Measurements from ENCODE around the gene FKBP11.

The FKBP11 gene

DNA sequence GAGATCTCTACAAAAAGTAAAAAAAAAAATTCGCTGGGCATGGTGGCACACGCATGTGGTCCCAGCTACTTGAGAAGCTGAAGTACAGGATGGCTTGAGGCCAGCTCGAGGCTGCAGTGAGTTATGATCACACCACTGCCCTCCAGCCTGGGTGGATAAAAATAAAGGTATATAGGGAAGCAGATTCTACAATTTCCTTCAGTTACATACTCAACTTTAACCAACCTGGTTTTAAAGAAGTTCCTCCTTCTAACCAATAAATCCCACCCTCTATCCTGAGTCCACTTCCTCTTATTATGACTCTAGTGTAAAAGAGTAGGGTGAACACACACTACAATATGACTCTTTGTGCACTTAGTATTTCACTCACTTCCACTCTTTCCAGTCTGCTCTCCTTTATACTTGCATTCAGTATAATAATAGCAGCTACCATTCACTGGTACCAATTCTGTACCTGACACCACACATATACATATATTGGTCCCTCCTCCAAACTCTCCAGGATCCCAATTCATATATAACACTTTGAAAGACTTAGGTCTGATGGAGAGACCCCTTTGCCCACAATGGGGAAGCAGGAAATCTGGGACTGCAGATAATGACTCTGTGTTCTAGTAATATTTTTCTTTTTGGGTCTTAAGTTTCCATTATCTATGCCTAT lies 29.7 kb upstream of the FKBP11 start:
- H3K4me3 ChIP-seq (ENCODE audit: low read depth, low read length) = no peak overlapping the region
- TF ChIP-seq, protein P1, sequence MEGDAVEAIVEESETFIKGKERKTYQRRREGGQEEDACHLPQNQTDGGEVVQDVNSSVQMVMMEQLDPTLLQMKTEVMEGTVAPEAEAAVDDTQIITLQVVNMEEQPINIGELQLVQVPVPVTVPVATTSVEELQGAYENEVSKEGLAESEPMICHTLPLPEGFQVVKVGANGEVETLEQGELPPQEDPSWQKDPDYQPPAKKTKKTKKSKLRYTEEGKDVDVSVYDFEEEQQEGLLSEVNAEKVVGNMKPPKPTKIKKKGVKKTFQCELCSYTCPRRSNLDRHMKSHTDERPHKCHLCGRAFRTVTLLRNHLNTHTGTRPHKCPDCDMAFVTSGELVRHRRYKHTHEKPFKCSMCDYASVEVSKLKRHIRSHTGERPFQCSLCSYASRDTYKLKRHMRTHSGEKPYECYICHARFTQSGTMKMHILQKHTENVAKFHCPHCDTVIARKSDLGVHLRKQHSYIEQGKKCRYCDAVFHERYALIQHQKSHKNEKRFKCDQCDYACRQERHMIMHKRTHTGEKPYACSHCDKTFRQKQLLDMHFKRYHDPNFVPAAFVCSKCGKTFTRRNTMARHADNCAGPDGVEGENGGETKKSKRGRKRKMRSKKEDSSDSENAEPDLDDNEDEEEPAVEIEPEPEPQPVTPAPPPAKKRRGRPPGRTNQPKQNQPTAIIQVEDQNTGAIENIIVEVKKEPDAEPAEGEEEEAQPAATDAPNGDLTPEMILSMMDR (IDR thresholded peaks at IDR 0.05; ENCODE audit: borderline replicate concordance, insufficient read depth, low read depth, low read length) = no peak

DNA sequence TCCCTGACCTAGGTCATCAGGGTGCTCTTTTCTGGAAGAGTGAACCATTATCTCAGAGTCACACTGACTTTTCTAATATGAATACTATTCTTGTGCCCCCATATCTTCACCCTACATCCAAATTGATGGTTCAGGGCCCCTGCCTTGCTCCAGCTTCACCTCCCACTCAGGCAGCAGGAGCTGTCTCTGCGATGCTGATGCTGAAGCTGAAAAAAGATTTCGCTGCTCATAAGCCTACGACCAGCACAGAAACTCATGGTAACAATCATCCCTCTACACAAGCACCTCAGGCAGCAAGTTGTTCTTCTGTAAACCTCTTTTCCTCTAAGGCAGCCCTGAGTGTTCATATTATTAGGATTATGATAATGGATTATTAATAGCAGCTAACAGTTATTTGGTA lies 28.8 kb upstream of the FKBP11 start:
- H3K4me3 ChIP-seq (ENCODE audit: low read depth, low read length) = no peak overlapping the region
- TF ChIP-seq, protein P1 (IDR thresholded peaks at IDR 0.05; ENCODE audit: borderline replicate concordance, insufficient read depth, low read depth, low read length) = no peak

DNA sequence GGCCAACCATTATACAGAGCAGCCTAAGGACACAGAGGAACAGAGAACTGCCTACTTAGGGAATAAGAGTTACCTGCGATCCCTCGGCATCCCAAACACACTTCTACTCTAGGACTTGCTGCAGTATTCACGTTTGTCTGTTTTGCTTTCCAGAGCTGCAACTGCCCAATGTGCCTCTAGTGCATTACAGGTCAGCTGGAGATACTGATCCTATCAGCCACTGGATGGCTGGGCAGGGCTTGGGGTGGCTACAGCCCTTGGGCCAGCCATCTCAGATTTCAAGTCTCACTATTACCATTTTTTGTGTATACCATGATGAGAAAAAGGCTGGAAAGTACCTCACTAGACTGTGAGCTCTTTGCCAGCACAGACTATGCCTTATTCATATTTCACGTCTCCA lies 27.4 kb upstream of the FKBP11 start:
- no peak overlapping the region for H3K4me3 ChIP-seq (ENCODE audit: low read depth, low read length)
- TF ChIP-seq, protein P1 (IDR thresholded peaks at IDR 0.05; ENCODE audit: borderline replicate concordance, insufficient read depth, low read depth, low read length) = no peak

DNA sequence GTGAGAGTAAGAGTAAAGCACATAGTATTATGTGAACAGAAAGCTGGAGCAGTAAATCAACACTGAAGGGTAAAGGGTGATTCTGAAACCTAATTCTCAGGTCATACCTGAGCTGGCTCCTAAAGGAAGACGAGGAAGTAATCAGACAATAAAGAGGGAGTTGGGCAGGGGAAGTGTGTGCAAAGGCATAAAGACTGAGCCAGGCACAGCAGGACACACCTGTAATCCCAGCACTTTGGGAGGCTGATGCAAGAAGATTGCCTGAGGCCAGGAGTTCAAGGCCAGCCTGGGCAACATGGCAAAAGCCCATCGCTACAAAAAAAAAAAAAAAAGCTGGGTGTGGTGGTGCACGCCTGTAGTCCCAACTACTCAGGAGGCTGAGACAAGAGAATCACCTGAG lies 22.4 kb upstream of the FKBP11 start:
- TF ChIP-seq, protein P1 (IDR thresholded peaks at IDR 0.05; ENCODE audit: borderline replicate concordance, insufficient read depth, low read depth, low read length) = no peak
- no peak overlapping the region for H3K4me3 ChIP-seq (ENCODE audit: low read depth, low read length)

DNA sequence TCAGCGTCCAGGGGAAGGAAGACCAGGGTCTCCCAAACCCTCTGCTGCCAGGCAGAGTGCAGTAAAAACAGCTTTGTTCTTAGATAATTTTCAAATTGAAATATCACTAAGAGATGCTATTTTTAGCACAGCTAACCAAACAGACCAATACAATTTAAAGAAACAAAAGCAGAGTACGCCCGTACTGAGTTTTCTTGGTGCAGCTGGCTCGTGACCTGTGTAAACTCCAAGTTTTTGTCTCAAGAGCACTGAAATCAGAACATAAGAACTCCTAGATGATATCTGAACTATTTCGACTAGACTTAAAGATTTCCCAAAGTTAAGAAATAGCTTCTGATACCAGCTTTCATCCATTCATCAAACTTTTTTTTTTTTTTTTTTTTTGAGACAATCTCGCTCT lies 21.7 kb upstream of the FKBP11 start:
- no peak overlapping the region for H3K4me3 ChIP-seq (ENCODE audit: low read depth, low read length)
- TF ChIP-seq, protein P1 (IDR thresholded peaks at IDR 0.05; ENCODE audit: borderline replicate concordance, insufficient read depth, low read depth, low read length) = no peak

DNA sequence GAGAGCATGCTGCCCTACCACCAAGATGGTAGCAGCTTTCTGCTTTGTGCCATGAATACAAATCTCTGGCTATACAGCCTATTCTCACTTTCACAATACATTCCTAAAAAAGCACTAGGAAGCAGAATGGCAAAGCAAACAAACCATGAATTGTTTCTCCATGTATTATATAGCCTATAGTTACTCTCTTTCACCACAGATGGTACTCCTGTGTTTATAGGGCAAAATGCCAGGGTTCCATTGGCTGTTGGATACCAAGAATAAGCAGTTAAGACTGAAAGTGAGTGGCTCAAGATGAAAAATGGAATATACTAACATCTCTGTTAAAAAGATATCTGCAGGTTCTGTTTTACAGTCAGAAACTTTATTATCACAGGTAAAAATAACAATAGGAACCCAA lies 20.9 kb upstream of the FKBP11 start:
- no peak overlapping the region for H3K4me3 ChIP-seq (ENCODE audit: low read depth, low read length)
- TF ChIP-seq, protein P1 (IDR thresholded peaks at IDR 0.05; ENCODE audit: borderline replicate concordance, insufficient read depth, low read depth, low read length) = no peak

DNA sequence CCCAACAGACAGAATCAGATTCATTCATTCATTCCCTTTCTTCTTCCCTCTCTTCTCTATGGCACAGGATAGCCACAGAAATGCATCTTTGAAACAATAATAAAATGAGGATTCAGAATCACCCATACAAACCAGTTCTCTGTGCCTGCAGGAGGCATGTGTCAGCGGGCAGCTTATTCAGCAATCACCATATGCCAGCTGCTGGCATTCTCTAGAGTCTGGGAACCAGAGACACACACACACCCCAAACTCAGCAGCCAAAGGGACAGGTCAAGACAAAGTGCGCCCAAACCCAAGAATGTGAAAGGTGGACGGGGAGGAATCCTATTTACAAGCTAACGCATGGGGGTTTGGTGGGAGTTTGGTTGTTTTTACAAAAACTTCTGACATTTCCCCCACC lies 17.9 kb upstream of the FKBP11 start:
- TF ChIP-seq, protein P1 (IDR thresholded peaks at IDR 0.05; ENCODE audit: borderline replicate concordance, insufficient read depth, low read depth, low read length) = no peak

More for the DNA sequence above, 17.9 kb upstream of the FKBP11 start:
- H3K4me3 ChIP-seq (ENCODE audit: low read depth, low read length) = no peak overlapping the region
